ENCODE results near the gene WDR31.
A peak's percentile ranks its signal among the peaks of the same experiment; 100 is the strongest.
"Not testable (repeated sequence)": the region's sequence is repeated elsewhere in the genome, so short reads cannot be mapped to it uniquely, and the experiment has no call there.

The WDR31 gene

DNA sequence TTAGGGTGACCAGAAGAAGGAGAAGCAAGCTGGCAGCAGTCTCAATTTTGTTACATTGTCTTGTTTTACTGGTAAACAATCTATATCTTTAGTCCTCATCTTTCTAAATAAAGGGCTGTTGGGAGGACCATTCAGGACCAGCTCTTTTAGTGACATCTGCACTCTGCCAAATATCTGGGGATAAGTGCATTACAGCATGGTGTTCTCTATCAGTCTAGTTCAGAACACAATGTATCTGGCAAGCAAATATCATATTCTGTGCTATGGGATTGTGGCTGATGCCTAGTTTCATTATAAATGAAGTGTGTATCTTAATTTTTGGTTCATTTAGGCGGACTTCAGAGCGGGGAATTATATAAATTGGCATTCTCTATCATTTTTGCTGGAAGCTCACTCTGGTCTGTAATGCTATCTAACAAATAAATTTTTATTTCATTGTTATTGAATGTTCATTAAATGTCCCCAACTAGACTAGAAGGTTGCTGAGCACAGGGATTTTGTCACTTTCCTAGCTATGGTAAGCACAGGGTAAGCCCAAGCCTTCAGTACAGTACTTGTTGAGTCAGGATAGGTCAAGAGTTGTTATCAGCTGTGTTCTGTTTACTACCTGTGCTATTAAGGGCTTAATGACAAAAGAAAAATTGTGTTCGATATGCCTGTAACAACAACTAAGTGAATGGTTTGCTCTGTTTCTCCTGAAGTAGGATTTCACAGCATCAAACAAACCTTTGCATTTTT is 11.9 kb downstream of the WDR31 start:
- no peak for DNase-seq

- no peak for DNase-seq
These were observed 13.8 kb downstream of the WDR31 start for GRCh38 chr9:113326230-113326629.

DNA sequence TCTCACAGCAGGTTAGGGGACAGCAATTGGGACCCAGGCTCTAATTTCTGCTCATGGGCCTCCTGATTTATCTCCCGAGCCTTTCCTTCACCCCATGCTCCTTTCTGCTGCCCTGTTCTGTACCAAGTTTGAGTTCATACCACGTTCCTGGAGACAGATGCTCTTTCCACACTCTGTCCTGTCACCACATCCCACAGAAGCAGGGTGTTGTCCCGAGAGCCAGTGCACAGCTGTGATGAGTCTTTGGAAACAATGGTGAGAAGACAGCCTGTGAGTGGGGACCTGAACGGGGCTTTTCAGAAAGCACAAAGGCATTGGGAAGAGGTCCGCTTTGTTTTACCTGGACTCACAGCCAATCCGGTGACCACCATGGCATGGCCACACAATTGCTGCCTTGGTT is 17.4 kb downstream of the WDR31 start:
- DNase-seq, result no peak

GRCh38 chr9:113320051-113320450 is 20.0 kb downstream of the WDR31 start:
- DNase-seq, result no peak

DNA sequence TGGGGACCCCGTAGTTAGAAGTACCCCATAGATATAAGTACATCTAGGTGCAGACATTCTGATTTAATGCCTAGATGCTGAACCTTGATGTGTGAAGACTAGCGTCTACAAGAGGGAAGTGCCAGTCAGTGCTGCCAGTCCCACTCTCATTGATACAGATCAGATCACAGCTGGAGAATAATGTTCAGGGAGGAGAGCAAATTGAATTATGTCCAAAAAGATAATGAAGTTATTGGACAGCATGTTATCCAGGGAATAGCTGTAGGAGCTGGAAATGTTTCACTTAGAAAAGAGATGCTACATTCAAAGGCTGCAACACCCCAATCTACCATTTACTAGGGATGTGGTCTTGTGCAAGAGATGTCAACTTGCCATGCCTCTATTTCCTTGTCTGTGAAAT is 21.0 kb downstream of the WDR31 start:
- DNase-seq, result no peak

GRCh38 chr9:113317777-113318176 is 22.3 kb downstream of the WDR31 start:
- no peak for DNase-seq

DNA sequence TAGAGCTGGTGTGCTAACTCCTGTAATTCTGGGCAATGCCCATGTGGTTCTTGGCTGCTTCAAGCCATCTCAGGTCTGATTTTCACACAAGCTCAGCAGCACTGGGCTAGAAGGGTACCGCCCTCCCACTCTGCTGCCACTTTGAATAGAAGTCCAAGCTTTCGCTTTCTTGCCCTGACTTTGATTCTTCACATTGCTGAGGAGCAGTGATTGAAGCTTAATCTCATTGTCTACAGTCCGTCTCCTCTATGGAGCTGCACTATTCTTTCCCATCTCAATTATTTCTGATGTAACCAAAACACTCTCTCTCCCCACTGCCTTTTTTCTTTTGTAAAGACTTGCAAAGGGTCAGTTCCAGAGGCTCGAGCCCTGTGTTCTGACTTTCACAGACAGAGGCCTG is 24.0 kb downstream of the WDR31 start:
- DNase-seq, result no peak

- no peak for DNase-seq
These were observed 24.8 kb downstream of the WDR31 start for GRCh38 chr9:113315231-113315630.

- DNase-seq, result no peak
These were observed 26.8 kb downstream of the WDR31 start for GRCh38 chr9:113313261-113313660.

GRCh38 chr9:113311961-113312360 is 28.1 kb downstream of the WDR31 start:
- no peak for DNase-seq

DNA sequence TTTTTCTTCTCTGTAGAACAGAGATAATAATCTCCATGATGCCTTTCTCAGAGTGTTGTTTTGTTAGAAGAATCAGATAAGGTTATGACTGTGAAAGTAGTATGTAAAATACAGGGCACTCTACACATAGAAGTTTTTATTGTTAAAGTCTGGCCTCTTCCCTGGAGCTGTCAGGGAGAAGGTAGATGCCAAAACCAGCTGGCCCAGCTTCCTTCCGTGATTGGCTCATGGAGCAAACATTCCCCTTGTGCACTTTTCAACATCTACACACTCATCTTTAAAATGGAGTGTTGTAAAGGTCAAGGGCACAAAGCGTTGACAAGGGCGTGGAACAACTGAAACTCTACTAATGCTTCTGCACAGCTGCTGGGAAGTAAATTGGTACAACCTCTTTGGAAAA is 29.5 kb downstream of the WDR31 start:
- no peak for DNase-seq

GRCh38 chr9:113309204-113309813 is 30.8 kb downstream of the WDR31 start:
- no peak for DNase-seq

- no peak for DNase-seq
These were observed 32.6 kb downstream of the WDR31 start for GRCh38 chr9:113307396-113307975.

DNA sequence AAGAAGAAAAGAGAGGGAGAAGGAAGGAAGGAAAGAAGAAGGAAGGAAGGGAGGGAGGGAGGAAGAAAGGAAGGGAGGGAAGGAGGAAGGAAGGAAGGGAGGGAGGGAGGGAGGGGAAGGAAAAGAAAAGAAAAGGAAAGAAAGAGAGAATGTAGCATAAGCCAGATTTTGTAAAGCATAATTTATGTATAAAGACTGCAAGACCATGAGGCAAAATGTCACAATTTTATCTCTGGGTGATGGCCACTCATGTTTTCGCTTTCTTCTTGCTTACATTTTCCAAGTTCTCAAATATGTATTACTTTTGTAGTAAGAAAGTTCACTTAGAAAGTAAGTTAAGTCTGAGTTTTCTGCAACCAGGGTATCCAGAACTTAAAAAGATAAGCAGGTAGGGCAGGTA is 33.5 kb downstream of the WDR31 start:
- DNase-seq, result no peak

GRCh38 chr9:113302792-113303418 is 37.2 kb downstream of the WDR31 start, which contains the start of gene RNF183:
RNF183 (minus strand) TSS chr9:113303376; CDS start chr9:113298184, 5,192 bp downstream.
- no peak for DNase-seq

GRCh38 chr9:113301548-113301947 is 38.5 kb downstream of the WDR31 start:
- DNase-seq, result no peak

- DNase-seq, result no peak
These were observed 40.2 kb downstream of the WDR31 start for GRCh38 chr9:113299800-113300292.

DNA sequence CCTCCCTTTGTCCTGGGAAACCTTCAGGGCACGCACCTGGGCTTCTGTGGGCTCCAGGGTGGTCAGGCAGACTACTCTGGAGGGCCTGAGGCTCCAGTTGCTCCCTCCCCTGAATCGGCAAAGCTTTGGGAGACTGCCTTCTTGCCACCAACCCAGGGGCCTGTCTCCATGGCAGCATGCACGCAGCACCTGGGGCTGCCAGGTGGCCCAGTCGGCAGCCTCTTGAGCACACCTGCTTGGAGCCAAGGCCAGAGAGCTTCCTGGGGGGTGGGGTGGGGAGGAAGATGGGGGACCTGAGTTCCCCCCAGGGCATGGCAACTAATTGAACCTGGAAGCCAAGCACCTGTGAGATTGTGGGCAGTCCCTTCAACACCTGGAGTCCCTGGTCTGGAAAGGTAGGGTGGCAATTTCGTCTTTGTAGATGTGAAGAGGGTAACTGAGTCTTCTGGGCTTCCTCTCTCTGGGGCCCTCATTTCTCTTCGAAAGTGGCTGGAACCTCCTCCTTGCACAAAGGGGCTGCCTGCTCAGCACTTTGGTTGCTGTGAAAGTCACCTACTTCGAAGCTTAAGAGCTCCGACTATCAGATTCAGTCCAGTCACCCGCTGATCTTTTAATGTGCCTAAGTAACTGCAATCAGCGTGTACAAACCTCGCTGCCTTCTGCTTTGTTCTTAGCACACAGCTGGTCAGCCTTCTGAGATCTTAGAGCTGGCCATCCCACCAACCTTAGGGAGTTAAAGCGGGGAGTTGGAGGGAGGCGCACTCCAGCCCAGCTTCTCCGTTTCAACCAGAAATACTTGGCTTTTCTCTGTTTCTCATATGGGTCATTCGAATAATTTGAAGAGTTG is 40.9 kb downstream of the WDR31 start:
- DNase-seq, result peak; percentile 44

DNA sequence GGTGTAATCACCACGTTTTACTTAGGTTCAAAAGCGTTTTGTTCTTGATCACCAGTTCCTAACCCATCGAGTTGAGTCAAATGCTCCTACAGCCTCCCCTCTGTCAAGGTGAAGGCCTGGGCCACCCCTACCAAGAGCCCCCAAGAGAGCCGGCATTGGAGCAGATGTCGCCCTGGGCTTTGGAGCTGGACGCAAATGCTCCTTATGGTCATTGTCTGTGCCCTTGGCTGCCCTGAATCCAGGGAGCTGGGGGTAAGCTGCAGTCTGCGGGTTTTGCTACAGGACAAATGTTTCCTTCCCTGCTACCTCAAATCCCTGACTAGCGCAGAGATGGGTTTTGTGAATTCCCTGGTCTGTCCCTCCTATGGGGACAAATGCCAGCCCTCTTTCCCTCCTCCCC is 41.8 kb downstream of the WDR31 start:
- DNase-seq, result no peak

DNA sequence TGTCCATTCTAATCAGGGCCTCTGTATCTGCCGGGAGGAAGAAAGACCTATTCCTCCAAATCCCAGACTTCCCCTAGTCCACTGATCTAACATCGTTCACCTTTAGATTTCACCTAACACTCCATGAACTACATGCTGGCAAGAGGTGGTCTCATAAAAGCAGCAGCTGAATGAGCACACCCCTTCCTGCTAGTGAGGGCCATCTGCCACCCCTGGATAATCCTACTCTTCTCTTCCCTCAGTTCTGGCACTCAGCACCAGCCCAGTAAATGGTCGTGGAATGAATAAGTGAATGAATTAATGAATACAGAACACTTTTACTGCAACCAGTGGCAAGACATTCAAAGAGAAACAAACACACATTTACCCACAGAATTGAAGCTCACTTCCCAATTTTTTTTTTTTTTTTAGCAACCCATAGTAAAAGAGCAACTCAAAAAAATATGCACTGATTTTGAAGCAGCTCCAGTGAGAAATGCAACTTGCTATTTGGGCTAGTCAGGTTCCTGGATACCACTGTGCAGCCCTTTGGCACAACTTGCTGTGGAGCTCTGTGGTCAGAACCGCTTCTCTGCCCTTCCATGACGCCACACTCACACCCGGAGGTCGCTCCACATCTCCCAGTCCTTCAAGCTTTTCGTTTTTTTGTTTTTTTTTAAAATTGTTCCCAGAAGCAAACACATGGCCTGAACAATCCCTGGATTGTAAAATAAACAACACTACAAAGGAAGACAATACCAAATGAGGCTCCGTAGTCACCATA is 43.1 kb downstream of the WDR31 start:
- no peak for DNase-seq

DNA sequence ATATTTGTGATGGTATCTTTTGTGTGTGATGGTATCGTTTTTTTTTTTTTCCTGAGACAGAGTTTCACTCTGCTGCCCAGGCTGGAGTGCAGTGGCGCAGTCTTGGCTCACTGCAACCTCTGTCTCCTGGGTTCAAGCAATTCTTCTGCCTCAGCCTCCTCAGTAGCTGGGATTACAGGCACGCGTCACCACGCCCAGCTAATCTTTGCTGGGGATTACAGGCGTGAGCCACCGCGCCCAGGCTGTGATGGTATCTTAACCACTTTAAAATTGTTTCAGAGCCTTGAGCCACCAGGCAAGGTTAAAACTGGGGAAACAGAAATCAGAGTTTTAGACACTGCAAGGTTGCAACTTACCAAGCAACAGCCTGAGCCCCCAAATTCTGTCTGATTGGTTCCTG is 43.8 kb downstream of the WDR31 start:
- not testable (repeated sequence) for DNase-seq

GRCh38 chr9:113293285-113293878 is 46.7 kb downstream of the WDR31 start:
- no peak for DNase-seq

All from NCI-H1092 (cell line).